ENCODE results near the gene ARHGAP10. TPM values are rescaled to one million over a fixed set of nuclear protein-coding genes. Genes with fewer than 3 reads are reported as not detected.

The ARHGAP10 gene
- total RNA-seq, 2 experiments from 2014 or later: 6.3 to 7.1 TPM

DNA sequence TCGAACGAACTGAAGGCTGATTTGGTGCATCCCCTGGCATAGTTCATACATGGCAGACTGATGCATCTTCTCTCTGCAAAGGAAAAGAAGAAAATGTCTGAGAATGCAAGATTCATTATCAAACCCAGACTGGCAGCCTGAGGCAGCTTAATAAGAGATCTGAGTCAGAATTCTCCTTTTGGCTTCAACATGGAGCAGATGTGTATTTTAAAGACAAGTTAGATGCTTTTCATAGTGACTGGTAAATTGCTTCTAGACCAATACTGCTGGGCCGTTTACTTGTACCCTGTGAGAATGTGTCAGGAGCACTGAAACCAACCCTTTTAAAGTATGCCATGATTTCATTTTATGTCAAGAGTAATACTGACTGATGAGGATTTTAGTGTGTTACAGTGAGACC, 388.3 kb downstream of the ARHGAP10 start:
- H3K27me3 Mint-ChIP-seq (ENCODE audit: low read depth): no peaks in the 10 kb centered on the region
- no peak overlapping the region for H3K27ac Mint-ChIP-seq
- peaks cover 3% of the 10 kb centered on the region for H3K9me3 Mint-ChIP-seq (ENCODE audit: insufficient read depth)
- no peaks in the 10 kb centered on the region for H3K4me1 Mint-ChIP-seq (ENCODE audit: low read depth)
- ChIA-PET CTCF (no interaction called here), POLR2A (no interaction called here)
- H3K36me3 Mint-ChIP-seq (ENCODE audit: low read depth): peaks cover 9% of the 10 kb centered on the region
- no peak for ATAC-seq
- DNase-seq: no peak
- no peak overlapping the region for H3K4me3 Mint-ChIP-seq

Small RNAs within 50 kb of the gene (microRNA-seq; reads per million reads assigned to microRNA genes)
- gene MIR4799: not detected

Other genes with a start within 250 kb of the ARHGAP10 start
- 10 to 100 TPM; 18.5 to 20.6 TPM for gene TMEM184C, start 114.7 kb upstream of the ARHGAP10 start, total RNA-seq
- gene PRMT9, start 47.9 kb upstream of the ARHGAP10 start, total RNA-seq: 10 to 100 TPM; 12.5 to 13.4 TPM

All from activated CD8-positive, alpha-beta T cell treated with anti-CD3 and anti-CD28 coated beads, Interleukin-2, amount 10 ng/mL, durations not matched to agents 7 days and 5 days (primary cell).